H9 (cell line): ENCODE data around the gene ADGRE1. TPM values are rescaled to one million over a fixed set of nuclear protein-coding genes. Genes with fewer than 3 reads are reported as not detected.

Experiments used
- DNase-seq: peaks from one replicate; pipeline ENCODE4 v3.0.0-alpha.2; 2017
- H2AFZ ChIP-seq: one replicate; pipeline ENCODE4 v1.6.1; 2013; ENCODE audit warnings: mild to moderate bottlenecking, low read length, control low read depth, moderate library complexity
- H2AK5ac ChIP-seq: 2 replicates; pipeline ENCODE4 v1.6.1; 2013; ENCODE audit warnings: low read length, control low read depth, mixed read lengths; ENCODE audit not compliant: insufficient read length
- H2BK120ac ChIP-seq: one replicate; pipeline ENCODE4 v1.6.1; 2013; ENCODE audit warnings: low read depth, mild to moderate bottlenecking, low read length, control low read depth, inconsistent platforms; ENCODE audit not compliant: poor library complexity, severe bottlenecking
- H2BK12ac ChIP-seq: 2 replicates; pipeline ENCODE4 v1.6.1; 2013; ENCODE audit warnings: low read length, control low read depth, mixed read lengths, low read depth; ENCODE audit not compliant: insufficient read length
- H2BK15ac ChIP-seq: 2 replicates; pipeline ENCODE4 v1.6.1; 2013; ENCODE audit warnings: low read depth, low read length, control low read depth
- H2BK20ac ChIP-seq: one replicate; pipeline ENCODE4 v1.6.1; 2013; ENCODE audit warnings: low read depth, mild to moderate bottlenecking, low read length, control low read depth, inconsistent platforms; ENCODE audit not compliant: poor library complexity, severe bottlenecking
- H2BK5ac ChIP-seq: 2 replicates; pipeline ENCODE4 v1.6.1; 2013; ENCODE audit warnings: low read length, control low read depth, mixed read lengths; ENCODE audit not compliant: insufficient read length
- H3K14ac ChIP-seq: 2 replicates; pipeline ENCODE4 v1.6.1; 2013; ENCODE audit warnings: low read length, control low read depth; ENCODE audit not compliant: insufficient read depth
- H3K18ac ChIP-seq: 2 replicates; pipeline ENCODE4 v1.6.1; 2013; ENCODE audit warnings: low read depth, mild to moderate bottlenecking, mixed read lengths, low read length, control low read depth; ENCODE audit not compliant: insufficient read length
- H3K23ac ChIP-seq: 2 replicates; pipeline ENCODE4 v1.6.1; 2013; ENCODE audit warnings: low read length, control low read depth, mixed read lengths, low read depth; ENCODE audit not compliant: insufficient read length
- H3K23me2 ChIP-seq: 2 replicates; pipeline ENCODE4 v1.6.1; 2013; ENCODE audit warnings: low read depth, mild to moderate bottlenecking, mixed read lengths, low read length, control low read depth; ENCODE audit not compliant: insufficient read length, poor library complexity, severe bottlenecking
- H3K27ac ChIP-seq: 2 replicates; pipeline ENCODE4 v1.5.1; 2013; ENCODE audit warnings: low read length, control low read depth, mixed read lengths, low read depth; ENCODE audit not compliant: insufficient read length
- H3K27me3 ChIP-seq: 2 replicates; pipeline ENCODE4 v1.6.1; 2013; ENCODE audit warnings: low read length, control low read depth, inconsistent platforms; ENCODE audit not compliant: insufficient read depth
- H3K4ac ChIP-seq: 2 replicates; pipeline ENCODE4 v1.6.1; 2013; ENCODE audit warnings: low read depth, mild to moderate bottlenecking, control low read depth, inconsistent platforms, low read length, moderate library complexity
- H3K4me1 ChIP-seq: 2 replicates; pipeline ENCODE4 v1.6.1; 2013; ENCODE audit warnings: low read length, control low read depth, inconsistent platforms; ENCODE audit not compliant: insufficient read depth
- H3K4me2 ChIP-seq: 2 replicates; pipeline ENCODE4 v1.6.1; 2013; ENCODE audit warnings: low read length, control low read depth, mixed read lengths; ENCODE audit not compliant: insufficient read length, insufficient read depth
- H3K56ac ChIP-seq: 2 replicates; pipeline ENCODE4 v1.6.1; 2013; ENCODE audit warnings: low read depth, mild to moderate bottlenecking, mixed read lengths, low read length, control low read depth; ENCODE audit not compliant: insufficient read length
- H3K79me1 ChIP-seq: 2 replicates; pipeline ENCODE4 v1.6.1; 2013; ENCODE audit warnings: low read depth, mild to moderate bottlenecking, moderate library complexity, low read length, control low read depth, inconsistent platforms; ENCODE audit not compliant: insufficient read depth, poor library complexity, severe bottlenecking
- H3K79me2 ChIP-seq: 2 replicates; pipeline ENCODE4 v1.6.1; 2013; ENCODE audit warnings: low read length, control low read depth, inconsistent platforms; ENCODE audit not compliant: insufficient read depth
- H3K9ac ChIP-seq: 2 replicates; pipeline ENCODE4 v1.6.1; 2013; ENCODE audit warnings: low read length, control low read depth, mixed read lengths; ENCODE audit not compliant: insufficient read length; ENCODE audit errors: extremely low read depth
- H3K9me3 ChIP-seq: one replicate; pipeline ENCODE4 v1.6.1; 2013; ENCODE audit warnings: low read depth, low read length, inconsistent platforms; ENCODE audit not compliant: control insufficient read depth
- H3T11ph ChIP-seq: one replicate; pipeline ENCODE4 v1.6.1; 2013; ENCODE audit warnings: mild to moderate bottlenecking, low read length, control low read depth, inconsistent platforms
- H4K20me1 ChIP-seq: one replicate; pipeline ENCODE4 v1.6.1; 2013; ENCODE audit not compliant: control insufficient read depth, insufficient read length, insufficient read depth
- H4K5ac ChIP-seq: 2 replicates; pipeline ENCODE4 v1.6.1; 2013; ENCODE audit warnings: low read depth, mild to moderate bottlenecking, mixed read lengths, low read length, control low read depth; ENCODE audit not compliant: insufficient read length
- H4K8ac ChIP-seq: replicated peaks from 2 replicates; pipeline ENCODE4 v1.6.1; 2013; ENCODE audit warnings: low read length, control low read depth, mixed read lengths, low read depth; ENCODE audit not compliant: insufficient read length
- H4K91ac ChIP-seq: 2 replicates; pipeline ENCODE4 v1.6.1; 2013; ENCODE audit warnings: low read depth, mild to moderate bottlenecking, moderate library complexity, mixed read lengths, low read length, control low read depth; ENCODE audit not compliant: insufficient read length
- H3K27ac Mint-ChIP-seq, 3 experiments: 2 replicates in 2 of 3; 3 replicates in 1 of 3; pipeline ENCODE4 v1.8.0; 2020 to 2021; ENCODE audit warnings: mixed read lengths in 3 of 3, mild to moderate bottlenecking in 1 of 3, moderate library complexity in 1 of 3
- H3K27me3 Mint-ChIP-seq: 2 replicates; pipeline ENCODE4 v1.8.0; 2021; ENCODE audit warnings: low read depth, mild to moderate bottlenecking, moderate library complexity, mixed read lengths
- H3K36me3 Mint-ChIP-seq, 3 experiments: 2 replicates in 2 of 3; 3 replicates in 1 of 3; pipeline ENCODE4 v1.8.0; 2020 to 2021; ENCODE audit warnings: low read depth in 3 of 3, mixed read lengths in 3 of 3; ENCODE audit not compliant: insufficient read depth in 1 of 3
- H3K4me1 Mint-ChIP-seq, 2 experiments: 2 replicates each; pipeline ENCODE4 v1.8.0; 2020; ENCODE audit warnings: mixed read lengths in 2 of 2
- H3K4me3 Mint-ChIP-seq, 2 experiments: 2 replicates in 1 of 2; 3 replicates in 1 of 2; pipeline ENCODE4 v1.8.0; 2020 to 2021; ENCODE audit warnings: mild to moderate bottlenecking in 2 of 2, mixed read lengths in 2 of 2, moderate library complexity in 1 of 2
- H3K9me3 Mint-ChIP-seq, 2 experiments: 2 replicates in 1 of 2; 3 replicates in 1 of 2; pipeline ENCODE4 v1.8.0; 2020; ENCODE audit warnings: mild to moderate bottlenecking in 2 of 2, mixed read lengths in 2 of 2, moderate library complexity in 1 of 2
- WGBS: extraction: QIAGEN DNeasy Blood & Tissue Kit; methylation state at CpG from one replicate; pipeline ENCODE4 v1.1.7; 2013; ENCODE audit warnings: missing lambda C conversion rate, low lambda C conversion rate, mixed read lengths; ENCODE audit not compliant: insufficient read length; ENCODE audit errors: extremely low coverage; 5-methylcytosine and 5-hydroxymethylcytosine counted together
- total RNA-seq: library from RNA; stranded (reverse); gene quantifications from 2 replicates; pipeline ENCODE4 v1.2.1, GENCODE V29; 2021
- TF ChIP-seq, protein P1 (sequence below): fragments of 200-600 bp; sonication (generic); conservative IDR thresholded peaks from 3 replicates; pipeline ENCODE4 v1.8.0; 2021; ENCODE audit warnings: antibody characterized with exemption, mild to moderate bottlenecking

The ADGRE1 gene
- total RNA-seq, 1 experiment from 2014 or later: not detected

- Histone ChIP-seq H3K79me1 (no peaks in the 10 kb centered on the region), H2BK20ac (no peak overlapping the region), H2AFZ (no peak overlapping the region), H2BK12ac (no peak overlapping the region), H3K4ac (no peak overlapping the region), H3K56ac (no peak overlapping the region), H3K9me3 (peaks cover 84% of the 10 kb centered on the region), H3T11ph (no peak overlapping the region), H3K27ac (no peak overlapping the region), H2BK15ac (no peak overlapping the region), H3K23ac (no peak overlapping the region), H4K5ac (no peak overlapping the region), H3K14ac (no peak overlapping the region), H3K9ac (no peak overlapping the region), H4K20me1 (no peaks in the 10 kb centered on the region), H4K91ac (no peak overlapping the region), H3K23me2 (no peaks in the 10 kb centered on the region), H4K8ac (no peak overlapping the region), H2BK5ac (no peak overlapping the region), H3K4me1 (no peaks in the 10 kb centered on the region), H2BK120ac (no peak overlapping the region), H3K27me3 (no peaks in the 10 kb centered on the region), H3K79me2 (no peaks in the 10 kb centered on the region), H3K4me2 (no peak overlapping the region), H3K18ac (no peak overlapping the region), H2AK5ac (no peak overlapping the region)
- DNase-seq: no peak
- Mint-ChIP-seq H3K27me3 (peaks cover 7% of the 10 kb centered on the region; the same call in 1 of the 2 replicates), H3K36me3 (peaks cover 0 to 23% (median 7%) of the 10 kb centered on the region in 3 experiments; a peak in 5 of 7 replicates), H3K4me1 (no peaks in the 10 kb centered on the region), H3K9me3 (peaks cover 81 to 92% of the 10 kb centered on the region in 2 experiments), H3K4me3 (no peak overlapping the region), H3K27ac (no peak overlapping the region)
- TF ChIP-seq, protein P1, sequence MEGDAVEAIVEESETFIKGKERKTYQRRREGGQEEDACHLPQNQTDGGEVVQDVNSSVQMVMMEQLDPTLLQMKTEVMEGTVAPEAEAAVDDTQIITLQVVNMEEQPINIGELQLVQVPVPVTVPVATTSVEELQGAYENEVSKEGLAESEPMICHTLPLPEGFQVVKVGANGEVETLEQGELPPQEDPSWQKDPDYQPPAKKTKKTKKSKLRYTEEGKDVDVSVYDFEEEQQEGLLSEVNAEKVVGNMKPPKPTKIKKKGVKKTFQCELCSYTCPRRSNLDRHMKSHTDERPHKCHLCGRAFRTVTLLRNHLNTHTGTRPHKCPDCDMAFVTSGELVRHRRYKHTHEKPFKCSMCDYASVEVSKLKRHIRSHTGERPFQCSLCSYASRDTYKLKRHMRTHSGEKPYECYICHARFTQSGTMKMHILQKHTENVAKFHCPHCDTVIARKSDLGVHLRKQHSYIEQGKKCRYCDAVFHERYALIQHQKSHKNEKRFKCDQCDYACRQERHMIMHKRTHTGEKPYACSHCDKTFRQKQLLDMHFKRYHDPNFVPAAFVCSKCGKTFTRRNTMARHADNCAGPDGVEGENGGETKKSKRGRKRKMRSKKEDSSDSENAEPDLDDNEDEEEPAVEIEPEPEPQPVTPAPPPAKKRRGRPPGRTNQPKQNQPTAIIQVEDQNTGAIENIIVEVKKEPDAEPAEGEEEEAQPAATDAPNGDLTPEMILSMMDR: no peak
- no CpG with 5 or more reads among the region's 5 CpGs for WGBS
Observed at GRCh38 chr19:6976197-6976596, 88.8 kb downstream of the ADGRE1 start.
